NK-92 (cell line): Measurements from ENCODE around the gene GOLGA8B.
"Not testable (repeated sequence)": the region's sequence is repeated elsewhere in the genome, so short reads cannot be mapped to it uniquely, and the experiment has no call there.

Experiments
- DNase-seq: peaks from one replicate; lab custom pipeline; 2025; ENCODE audit not compliant: unreplicated experiment; lab: John Stamatoyannopoulos, UW

GOLGA8B gene

DNA sequence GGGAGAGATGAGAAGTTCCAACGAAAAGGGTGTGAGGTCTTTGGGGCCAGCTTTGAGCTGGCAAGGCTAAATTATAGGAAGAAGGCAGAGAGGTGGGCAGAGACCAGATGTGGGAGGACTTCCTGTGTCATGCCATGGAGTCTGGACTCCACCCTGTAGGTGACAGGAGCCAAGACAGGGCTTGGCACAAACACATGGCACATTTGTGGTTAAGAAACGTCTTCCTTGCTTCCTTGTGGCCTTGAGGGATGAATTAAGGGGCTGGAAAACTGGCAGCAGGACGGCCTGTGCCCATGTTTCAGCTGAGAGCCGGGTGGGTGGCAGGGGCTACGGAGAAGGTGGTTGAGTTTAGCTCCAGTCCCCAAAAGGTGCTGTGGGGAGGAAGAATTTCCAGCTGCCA is 18.7 kb downstream of the GOLGA8B start:
- not testable (repeated sequence) for DNase-seq

DNA sequence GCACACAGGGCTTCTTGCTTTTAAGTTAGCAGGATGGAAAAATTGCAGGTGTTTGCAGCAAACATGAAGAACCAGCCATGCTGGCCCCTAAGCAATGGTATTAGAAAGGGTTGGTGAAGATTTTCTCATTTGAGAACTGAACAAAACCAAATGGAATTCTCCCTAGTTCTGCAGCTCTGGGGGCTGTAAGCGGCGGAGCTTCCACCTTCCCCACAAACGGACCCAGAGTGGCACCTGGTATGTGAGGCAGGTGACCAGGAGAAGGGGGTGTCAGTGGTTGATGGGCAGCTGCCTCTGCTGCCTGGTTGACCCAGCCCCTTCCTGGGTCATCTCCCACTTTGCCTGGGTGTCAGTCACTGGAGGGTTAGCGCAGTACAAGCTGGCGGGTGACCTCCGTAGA is 22.6 kb downstream of the GOLGA8B start:
- not testable (repeated sequence) for DNase-seq

DNA sequence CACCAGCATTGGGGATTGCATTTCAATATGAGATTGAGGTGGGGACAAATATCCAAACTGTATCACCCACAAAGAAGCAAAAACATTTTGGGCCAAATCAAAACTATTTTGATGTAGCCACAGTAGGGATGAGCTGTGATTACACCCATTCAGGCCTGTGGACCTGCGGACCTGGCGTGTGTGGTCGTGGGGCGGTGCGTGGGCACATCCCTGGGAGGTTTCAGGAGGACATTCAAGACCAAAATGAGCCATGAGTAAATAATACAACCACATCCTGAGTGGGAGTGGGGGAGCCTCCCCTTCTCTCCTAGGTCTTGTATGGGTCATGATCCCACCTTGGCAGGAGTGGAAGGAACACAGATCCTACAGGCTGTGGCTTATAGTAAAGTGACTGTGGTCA is 23.7 kb downstream of the GOLGA8B start:
- not testable (repeated sequence) for DNase-seq

DNA sequence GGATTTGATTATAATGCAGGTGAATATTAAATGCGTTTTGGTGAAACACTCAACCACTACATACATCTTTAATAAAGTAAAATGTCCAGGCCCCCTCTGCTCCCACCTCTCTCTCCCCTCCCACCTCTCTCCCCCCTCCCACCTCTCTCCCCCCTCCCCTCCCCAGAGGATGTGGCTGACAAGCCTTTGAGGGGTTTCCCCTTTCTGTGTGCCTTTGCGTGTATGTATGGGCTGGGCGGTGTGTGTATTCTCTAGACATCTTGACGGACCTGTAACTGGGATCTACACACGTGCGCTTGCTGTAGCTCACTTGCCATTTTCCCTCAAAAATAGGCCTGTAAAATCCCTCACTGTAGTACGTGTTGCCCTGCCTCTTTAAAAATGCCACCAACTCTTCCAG is 28.3 kb downstream of the GOLGA8B start:
- not testable (repeated sequence) for DNase-seq

DNA sequence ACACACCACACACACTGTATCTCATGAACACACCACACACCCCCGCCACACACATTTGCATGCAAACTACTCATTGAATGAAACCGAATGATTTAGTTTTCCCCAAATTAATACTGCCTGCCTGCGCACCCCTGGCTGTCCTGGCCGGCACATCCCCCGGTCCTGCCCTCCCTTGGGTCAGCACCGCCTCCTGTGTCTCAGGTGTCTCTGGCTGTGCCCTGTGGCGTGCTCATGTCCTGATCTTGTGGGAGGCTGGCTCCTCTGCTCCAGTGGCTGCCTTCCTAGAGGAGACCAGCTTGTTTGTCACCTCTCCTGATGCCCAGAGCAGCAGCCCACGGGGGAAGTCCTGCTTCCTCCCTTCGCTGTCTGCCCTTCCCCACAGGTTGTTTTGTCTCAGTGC is 28.7 kb downstream of the GOLGA8B start:
- DNase-seq = not testable (repeated sequence)

DNA sequence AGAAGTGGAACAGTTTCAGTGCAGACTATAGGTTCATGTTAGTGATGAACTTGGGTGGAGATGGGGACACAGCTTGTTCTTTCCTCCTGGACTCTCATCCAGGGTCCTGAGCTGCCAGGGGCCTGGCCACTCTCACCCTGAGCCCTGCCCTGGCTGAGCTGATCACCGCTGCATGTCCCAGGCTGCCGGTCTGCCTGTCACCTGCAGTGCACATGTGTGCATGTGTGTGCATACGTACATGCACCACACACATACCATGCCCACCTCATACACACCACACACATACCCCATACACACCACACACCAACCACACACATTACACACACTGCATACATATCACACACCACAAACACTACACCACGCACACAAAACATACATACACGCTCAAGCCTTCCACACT is 29.3 kb downstream of the GOLGA8B start:
- DNase-seq = not testable (repeated sequence)

DNA sequence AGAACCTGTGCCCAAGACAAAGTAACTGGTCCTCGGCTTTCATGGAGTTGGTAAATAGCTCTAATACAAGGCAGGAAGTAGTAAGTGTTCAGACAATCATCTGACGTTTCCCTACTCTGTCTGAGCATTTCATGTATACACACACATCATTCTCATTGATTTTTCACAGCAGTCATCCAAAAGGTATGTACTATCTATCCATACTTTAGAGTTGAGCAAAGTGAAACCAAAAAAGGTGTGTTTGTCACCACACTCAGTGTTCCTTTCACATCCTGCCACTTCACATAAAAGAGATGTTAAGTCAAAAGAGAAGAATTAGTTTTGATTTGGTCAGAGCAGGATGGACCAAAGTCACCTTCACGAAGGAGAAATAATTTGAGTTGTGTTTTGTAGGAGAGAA is 33.3 kb downstream of the GOLGA8B start:
- DNase-seq = not testable (repeated sequence)

DNA sequence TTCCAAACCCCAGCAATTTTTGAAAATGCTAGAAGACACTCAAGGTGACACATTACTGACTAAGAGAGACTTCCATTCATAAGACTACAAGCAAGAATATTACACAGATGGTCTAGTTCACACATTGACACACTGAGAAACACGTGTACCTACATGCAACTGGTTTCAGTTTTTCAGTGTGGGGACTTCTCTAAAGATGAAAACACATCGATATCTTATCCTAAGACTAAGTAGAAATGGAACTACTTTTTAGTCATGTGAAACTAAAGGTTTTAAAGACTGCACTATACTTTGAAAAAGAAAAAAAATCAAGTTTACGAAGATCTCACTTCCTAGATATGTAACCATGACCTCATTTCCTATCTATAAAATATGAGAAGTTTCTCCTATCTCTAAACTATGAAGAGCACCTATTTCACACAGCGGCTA is 34.1 kb downstream of the GOLGA8B start:
- DNase-seq = not testable (repeated sequence)

DNA sequence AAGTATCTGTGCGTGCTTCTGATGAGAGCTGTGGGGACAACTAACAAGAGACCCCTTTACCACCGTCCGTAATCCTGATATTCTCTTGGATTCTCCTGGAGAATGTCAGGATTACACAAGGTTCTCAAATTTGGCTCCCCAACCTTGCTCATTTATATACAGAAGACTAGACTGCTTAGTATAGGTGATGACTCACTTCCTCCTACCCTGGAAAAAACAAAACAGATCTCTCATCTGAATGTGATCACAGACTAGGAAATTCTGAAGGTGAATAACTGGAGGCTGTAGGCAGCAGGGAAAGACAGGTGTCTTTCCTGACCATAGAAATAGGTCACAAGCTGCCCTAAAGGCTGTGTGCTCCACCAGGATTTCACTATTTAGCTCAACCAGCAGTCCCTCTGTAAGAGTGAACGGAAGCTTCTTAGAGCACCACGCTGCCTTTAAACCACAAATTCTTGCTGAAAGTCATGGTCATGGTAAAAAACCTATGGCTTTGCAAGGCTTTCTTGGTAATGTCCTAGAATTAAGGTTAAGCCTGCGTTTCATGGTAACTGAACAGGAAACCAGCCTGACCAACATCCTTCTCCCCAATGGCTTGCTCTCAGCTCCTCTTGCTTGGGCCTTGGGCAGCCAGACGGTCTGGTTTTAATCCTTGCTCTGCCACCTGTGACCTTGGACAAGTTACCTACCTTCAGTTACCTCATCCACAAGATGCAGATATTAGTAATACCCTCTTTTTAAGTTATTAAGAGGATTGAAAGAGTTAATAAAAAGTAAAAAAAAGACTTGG is 39.4 kb downstream of the GOLGA8B start:
- not testable (repeated sequence) for DNase-seq

DNA sequence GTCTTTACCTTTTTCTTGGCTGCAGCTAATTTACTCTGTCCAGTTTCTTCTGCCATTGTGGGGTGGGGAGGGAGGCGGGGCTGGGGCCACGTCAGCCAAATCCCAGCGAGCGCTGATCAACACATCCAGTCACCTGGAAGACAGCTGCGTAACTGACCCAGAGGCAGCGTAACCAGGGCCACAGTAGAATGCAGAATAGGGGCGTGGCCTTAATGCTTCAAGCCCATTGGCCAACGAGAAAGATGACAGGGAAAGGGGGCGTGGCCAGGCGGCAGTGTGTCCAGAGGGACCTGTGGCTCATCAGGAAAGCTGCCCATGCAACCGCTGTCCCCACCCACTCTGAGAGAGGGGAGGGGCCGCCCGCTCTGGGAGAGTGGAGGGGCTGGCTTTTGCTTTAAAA is 47.6 kb downstream of the GOLGA8B start:
- DNase-seq = not testable (repeated sequence)
